PC-9 (cell line): ENCODE results near the gene CRADD. TPM values are rescaled to one million over a fixed set of nuclear protein-coding genes. Genes with fewer than 3 reads are reported as not detected.

Experiments used
- BruUV-seq: library from RNA; stranded (reverse); fragments of 400-500 nt; replicated peaks from 2 replicates; lab custom pipeline; 2021; lab: Mats Ljungman, UMichigan
- CTCF ChIA-PET: fragments of 300-600 bp; sonication (Branson Sonifier 250); formaldehyde crosslinking; loops from one replicate; lab custom pipeline; 2022; ENCODE audit warnings: antibody characterized with exemption; lab: Charles Lee
- POLR2A ChIA-PET: fragments of 300-600 bp; sonication (Branson Sonifier 250); formaldehyde crosslinking; loops from one replicate; lab custom pipeline; 2022; ENCODE audit warnings: antibody characterized with exemption; ENCODE audit not compliant: unreplicated experiment; lab: Charles Lee
- DNase-seq, 2 experiments: peaks; one replicate each; pipeline versions ENCODE4 v3.0.0 to v3.0.0-alpha.2; 2015 to 2022; ENCODE audit warnings: mixed read lengths in 1 of 2
- H2AFZ ChIP-seq: fragments of 200-600 bp; sonication (generic); 2 replicates; pipeline ENCODE4 v1.8.1; 2017; ENCODE audit warnings: antibody characterized with exemption
- H3F3A ChIP-seq: fragments of 200-600 bp; sonication (generic); 2 replicates; pipeline ENCODE4 v1.8.1; 2017; ENCODE audit warnings: antibody characterized with exemption, mild to moderate bottlenecking, low read depth; ENCODE audit not compliant: insufficient read depth
- H3K27ac ChIP-seq: fragments of 200-600 bp; sonication (generic); 2 replicates; pipeline ENCODE4 v1.6.1; 2016; ENCODE audit warnings: mixed run types
- H3K27me3 ChIP-seq: fragments of 200-600 bp; sonication (generic); 2 replicates; pipeline ENCODE4 v1.6.1; 2016; ENCODE audit warnings: low read depth, mixed run types; ENCODE audit not compliant: insufficient read depth
- H3K36me3 ChIP-seq: fragments of 200-600 bp; sonication (generic); 2 replicates; pipeline ENCODE4 v1.6.1; 2016; ENCODE audit warnings: low read depth, mixed run types
- H3K4me1 ChIP-seq: fragments of 200-600 bp; sonication (generic); replicated peaks from 2 replicates; pipeline ENCODE4 v1.6.1; 2016; ENCODE audit warnings: mixed run types; ENCODE audit not compliant: insufficient read depth
- H3K4me2 ChIP-seq: fragments of 200-600 bp; sonication (generic); 2 replicates; pipeline ENCODE4 v1.6.1; 2017; ENCODE audit warnings: mixed run types
- H3K4me3 ChIP-seq: fragments of 200-600 bp; sonication (generic); 2 replicates; pipeline ENCODE4 v1.6.1; 2016; ENCODE audit warnings: mixed run types
- H3K79me2 ChIP-seq: fragments of 200-600 bp; sonication (generic); 2 replicates; pipeline ENCODE4 v1.6.1; 2017; ENCODE audit warnings: low read depth, mixed run types
- H3K9me2 ChIP-seq: fragments of 200-600 bp; sonication (generic); 2 replicates; pipeline ENCODE4 v1.8.1; 2017; ENCODE audit warnings: mild to moderate bottlenecking; ENCODE audit not compliant: insufficient read depth
- H3K9me3 ChIP-seq: fragments of 200-600 bp; sonication (generic); 2 replicates; pipeline ENCODE4 v1.8.1; 2016; ENCODE audit warnings: low read depth; ENCODE audit not compliant: insufficient read depth
- H4K20me1 ChIP-seq: fragments of 200-600 bp; sonication (generic); 2 replicates; pipeline ENCODE4 v1.8.1; 2017; ENCODE audit not compliant: insufficient read depth
- EZH2 ChIP-seq: fragments of 200-600 bp; sonication (generic); IDR thresholded peaks from 2 replicates; pipeline ENCODE4 v1.8.0; 2017; ENCODE audit warnings: antibody characterized with exemption, low read depth
- intact Hi-C: fragments of 100-400 bp; cut with micrococcal nuclease; formaldehyde crosslinking; loops from one replicate; pipeline ENCODE4 v1.10.0; 2022; ENCODE audit not compliant: unreplicated experiment
- total RNA-seq: library from RNA; stranded (reverse); gene quantifications from 2 replicates; pipeline ENCODE4 v1.2.3, GENCODE V29; 2021
- TF ChIP-seq, protein P1 (sequence below): fragments of 200-600 bp; sonication (generic); conservative IDR thresholded peaks from 2 replicates; pipeline ENCODE4 v1.6.1; 2017; ENCODE audit warnings: mixed run types, antibody characterized with exemption, mild to moderate bottlenecking, moderate library complexity

CRADD gene
- total RNA-seq, 1 experiment from 2014 or later: 7.6 TPM

DNA sequence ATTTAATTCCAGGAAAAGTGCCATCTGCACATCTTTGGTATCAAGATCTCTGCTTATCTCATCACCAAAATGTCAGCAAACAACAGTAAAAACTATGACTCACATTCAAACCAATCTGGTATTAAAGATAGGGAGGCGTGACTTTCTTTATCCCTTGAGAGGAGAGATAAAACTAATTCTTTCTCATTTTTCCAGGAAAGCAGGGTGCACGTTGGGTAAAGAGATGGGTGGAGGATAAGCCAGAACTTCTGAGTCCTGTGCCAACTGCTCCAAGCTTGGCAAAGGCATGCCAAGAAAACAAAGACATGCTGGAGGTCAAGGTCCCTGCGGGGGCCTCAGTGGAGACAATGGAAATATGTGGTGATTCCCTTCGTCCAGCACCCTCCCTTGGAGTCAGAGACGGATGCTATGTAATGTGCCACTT, 245.4 kb downstream of the CRADD start:
- Histone ChIP-seq H3K4me2 (no peak overlapping the region), H3K4me1 (no peaks in the 10 kb centered on the region; the same call in 1 of the 2 replicates), H3K79me2 (no peaks in the 10 kb centered on the region), H3K4me3 (no peak overlapping the region), H3K9me3 (no peaks in the 10 kb centered on the region), H3K27me3 (no peaks in the 10 kb centered on the region), H2AFZ (no peak overlapping the region), H3F3A (0 out of 2 replicates have a peak, but pooled peaks cover 5% of the 10 kb centered on the region), H3K27ac (no peak overlapping the region), H3K36me3 (no peaks in the 10 kb centered on the region), H4K20me1 (no peaks in the 10 kb centered on the region), H3K9me2 (no peaks in the 10 kb centered on the region)
- ChIA-PET CTCF (no interaction called here), POLR2A (no interaction called here)
- TF ChIP-seq EZH2: no peak
- TF ChIP-seq, protein P1, sequence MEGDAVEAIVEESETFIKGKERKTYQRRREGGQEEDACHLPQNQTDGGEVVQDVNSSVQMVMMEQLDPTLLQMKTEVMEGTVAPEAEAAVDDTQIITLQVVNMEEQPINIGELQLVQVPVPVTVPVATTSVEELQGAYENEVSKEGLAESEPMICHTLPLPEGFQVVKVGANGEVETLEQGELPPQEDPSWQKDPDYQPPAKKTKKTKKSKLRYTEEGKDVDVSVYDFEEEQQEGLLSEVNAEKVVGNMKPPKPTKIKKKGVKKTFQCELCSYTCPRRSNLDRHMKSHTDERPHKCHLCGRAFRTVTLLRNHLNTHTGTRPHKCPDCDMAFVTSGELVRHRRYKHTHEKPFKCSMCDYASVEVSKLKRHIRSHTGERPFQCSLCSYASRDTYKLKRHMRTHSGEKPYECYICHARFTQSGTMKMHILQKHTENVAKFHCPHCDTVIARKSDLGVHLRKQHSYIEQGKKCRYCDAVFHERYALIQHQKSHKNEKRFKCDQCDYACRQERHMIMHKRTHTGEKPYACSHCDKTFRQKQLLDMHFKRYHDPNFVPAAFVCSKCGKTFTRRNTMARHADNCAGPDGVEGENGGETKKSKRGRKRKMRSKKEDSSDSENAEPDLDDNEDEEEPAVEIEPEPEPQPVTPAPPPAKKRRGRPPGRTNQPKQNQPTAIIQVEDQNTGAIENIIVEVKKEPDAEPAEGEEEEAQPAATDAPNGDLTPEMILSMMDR: no peak
- intact Hi-C loops: no loop called here
- no peak for DNase-seq
- no TSS peak for BruUV-seq

DNA sequence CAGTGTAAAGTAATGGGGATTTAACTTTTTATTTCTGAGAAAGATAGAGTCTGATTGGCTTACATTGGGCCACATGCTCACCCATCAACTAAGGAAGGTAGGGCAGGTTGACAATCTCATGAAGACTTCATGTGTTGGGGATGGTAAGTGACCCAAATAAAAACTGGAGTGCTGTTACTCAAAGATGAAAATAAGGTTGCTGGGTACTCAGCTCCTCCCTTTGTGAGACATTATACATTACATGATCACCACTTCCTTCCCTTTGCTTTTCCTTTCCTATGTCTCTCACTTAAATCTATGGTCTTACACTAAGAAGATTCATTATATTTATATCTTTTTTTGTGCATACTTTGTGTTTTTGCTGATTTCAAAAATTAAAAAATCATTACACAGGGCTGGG, 247.2 kb downstream of the CRADD start:
- Histone ChIP-seq H3K4me1 (no peaks in the 10 kb centered on the region; the same call in 1 of the 2 replicates), H2AFZ (no peak overlapping the region), H3K4me3 (no peak overlapping the region), H3K9me3 (no peaks in the 10 kb centered on the region), H3K4me2 (no peak overlapping the region), H3K79me2 (no peaks in the 10 kb centered on the region), H3K27me3 (no peaks in the 10 kb centered on the region), H3K27ac (no peak overlapping the region), H4K20me1 (no peaks in the 10 kb centered on the region), H3F3A (0 out of 2 replicates have a peak, but pooled peaks cover 5% of the 10 kb centered on the region), H3K9me2 (no peaks in the 10 kb centered on the region), H3K36me3 (no peaks in the 10 kb centered on the region)
- POLR2A ChIA-PET: no interaction called here
- BruUV-seq: no TSS peak
- TF ChIP-seq EZH2: no peak
- TF ChIP-seq, protein P1: no peak
- intact Hi-C loops: no loop called here
- no peak for DNase-seq
- CTCF ChIA-PET: no interaction called here

DNA sequence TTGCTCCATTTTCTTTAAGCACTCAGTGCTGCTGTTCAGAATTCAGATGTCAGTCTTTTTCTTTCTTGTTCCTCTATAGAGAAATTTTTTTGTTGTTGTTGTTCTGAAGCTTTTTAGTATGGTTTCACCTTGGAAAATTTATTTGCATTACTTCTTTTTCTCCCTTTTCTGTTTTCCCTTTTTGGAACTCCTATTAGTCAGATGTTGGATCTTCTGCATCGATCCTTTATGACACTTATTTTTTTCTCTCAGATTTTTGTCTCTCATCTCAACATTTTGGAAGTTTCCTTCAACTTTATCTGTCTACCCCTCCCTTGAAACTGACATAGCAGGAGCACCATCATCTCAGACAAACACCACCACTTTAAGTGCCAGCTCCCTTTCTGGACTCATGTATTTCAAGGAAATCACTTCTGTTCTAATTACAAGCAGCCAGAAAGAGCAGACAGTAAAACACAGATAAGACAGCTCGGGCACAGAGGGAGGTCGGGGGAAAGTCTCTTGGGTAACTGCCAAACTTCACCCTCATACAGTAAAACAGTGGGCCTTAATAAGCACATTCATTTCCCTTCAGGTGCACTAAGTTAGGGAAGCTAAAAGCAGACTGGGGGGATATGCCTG, 248.5 kb downstream of the CRADD start:
- Histone ChIP-seq H3K4me1 (no peaks in the 10 kb centered on the region; the same call in 1 of the 2 replicates), H3F3A (0 out of 2 replicates have a peak, but pooled peaks cover 5% of the 10 kb centered on the region), H3K36me3 (no peaks in the 10 kb centered on the region), H3K4me3 (no peak overlapping the region), H3K9me3 (no peaks in the 10 kb centered on the region), H3K9me2 (0 out of 2 replicates have a peak, but pooled peaks cover 4% of the 10 kb centered on the region), H3K27ac (no peak overlapping the region), H2AFZ (no peak overlapping the region), H3K27me3 (no peaks in the 10 kb centered on the region), H3K79me2 (no peaks in the 10 kb centered on the region), H3K4me2 (no peak overlapping the region), H4K20me1 (no peaks in the 10 kb centered on the region)
- TF ChIP-seq EZH2: no peak
- TF ChIP-seq, protein P1: no peak
- POLR2A ChIA-PET: no interaction called here
- CTCF ChIA-PET: no interaction called here
- no peak for DNase-seq
- intact Hi-C loops: no loop called here
- BruUV-seq: no TSS peak
